ENCODE results near the gene RNF224.
A peak's percentile ranks its signal among the peaks of the same experiment; 100 is the strongest.

Gene RNF224

DNA sequence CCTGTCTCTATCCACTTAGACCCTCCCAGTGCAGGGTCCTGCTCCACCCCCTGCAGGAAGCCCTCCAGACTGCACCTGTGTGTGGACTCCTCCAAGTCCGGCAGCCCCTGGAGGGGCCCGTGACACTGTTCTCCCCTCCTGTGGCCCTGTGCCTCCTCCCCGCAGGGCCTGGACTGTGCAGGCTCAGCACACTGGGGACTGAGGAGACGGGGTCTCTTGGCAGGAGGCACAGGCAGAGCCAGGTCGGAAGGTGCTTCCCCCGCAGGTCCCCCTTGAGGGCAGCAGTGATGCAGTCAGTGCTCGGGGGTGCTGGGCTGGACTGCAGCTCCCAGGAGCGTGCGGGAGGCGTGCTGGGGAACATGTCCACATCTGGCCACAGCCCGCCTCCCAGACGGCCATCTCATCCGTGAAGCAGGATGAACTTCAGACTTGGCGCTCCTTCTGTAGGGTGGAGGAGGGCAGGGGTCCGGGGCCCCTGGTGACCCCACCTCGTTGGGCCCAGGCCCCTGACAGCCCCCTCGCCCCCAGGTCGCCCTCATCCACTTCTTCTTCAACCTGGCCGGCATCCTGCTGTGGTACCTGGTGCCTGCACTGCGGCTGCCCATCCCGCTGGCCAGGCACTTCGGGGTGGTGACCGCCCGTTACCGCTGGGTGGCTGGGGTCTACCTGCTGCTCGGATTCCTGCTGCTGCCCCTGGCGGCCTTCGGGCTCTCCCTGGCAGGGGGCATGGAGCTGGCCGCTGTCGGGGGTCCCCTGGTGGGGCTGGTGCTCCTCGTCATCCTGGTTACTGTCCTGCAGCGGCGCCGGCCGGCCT lies 8.3 kb downstream of the RNF224 start:
- no peak for TF ChIP-seq ZFX (IDR thresholded peaks at IDR 0.05; ENCODE audit: borderline replicate concordance)
- TF ChIP-seq, protein P1, sequence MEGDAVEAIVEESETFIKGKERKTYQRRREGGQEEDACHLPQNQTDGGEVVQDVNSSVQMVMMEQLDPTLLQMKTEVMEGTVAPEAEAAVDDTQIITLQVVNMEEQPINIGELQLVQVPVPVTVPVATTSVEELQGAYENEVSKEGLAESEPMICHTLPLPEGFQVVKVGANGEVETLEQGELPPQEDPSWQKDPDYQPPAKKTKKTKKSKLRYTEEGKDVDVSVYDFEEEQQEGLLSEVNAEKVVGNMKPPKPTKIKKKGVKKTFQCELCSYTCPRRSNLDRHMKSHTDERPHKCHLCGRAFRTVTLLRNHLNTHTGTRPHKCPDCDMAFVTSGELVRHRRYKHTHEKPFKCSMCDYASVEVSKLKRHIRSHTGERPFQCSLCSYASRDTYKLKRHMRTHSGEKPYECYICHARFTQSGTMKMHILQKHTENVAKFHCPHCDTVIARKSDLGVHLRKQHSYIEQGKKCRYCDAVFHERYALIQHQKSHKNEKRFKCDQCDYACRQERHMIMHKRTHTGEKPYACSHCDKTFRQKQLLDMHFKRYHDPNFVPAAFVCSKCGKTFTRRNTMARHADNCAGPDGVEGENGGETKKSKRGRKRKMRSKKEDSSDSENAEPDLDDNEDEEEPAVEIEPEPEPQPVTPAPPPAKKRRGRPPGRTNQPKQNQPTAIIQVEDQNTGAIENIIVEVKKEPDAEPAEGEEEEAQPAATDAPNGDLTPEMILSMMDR (IDR thresholded peaks at IDR 0.05): no peak
- peak overlapping the region; percentile 97 for H3K27ac ChIP-seq

DNA sequence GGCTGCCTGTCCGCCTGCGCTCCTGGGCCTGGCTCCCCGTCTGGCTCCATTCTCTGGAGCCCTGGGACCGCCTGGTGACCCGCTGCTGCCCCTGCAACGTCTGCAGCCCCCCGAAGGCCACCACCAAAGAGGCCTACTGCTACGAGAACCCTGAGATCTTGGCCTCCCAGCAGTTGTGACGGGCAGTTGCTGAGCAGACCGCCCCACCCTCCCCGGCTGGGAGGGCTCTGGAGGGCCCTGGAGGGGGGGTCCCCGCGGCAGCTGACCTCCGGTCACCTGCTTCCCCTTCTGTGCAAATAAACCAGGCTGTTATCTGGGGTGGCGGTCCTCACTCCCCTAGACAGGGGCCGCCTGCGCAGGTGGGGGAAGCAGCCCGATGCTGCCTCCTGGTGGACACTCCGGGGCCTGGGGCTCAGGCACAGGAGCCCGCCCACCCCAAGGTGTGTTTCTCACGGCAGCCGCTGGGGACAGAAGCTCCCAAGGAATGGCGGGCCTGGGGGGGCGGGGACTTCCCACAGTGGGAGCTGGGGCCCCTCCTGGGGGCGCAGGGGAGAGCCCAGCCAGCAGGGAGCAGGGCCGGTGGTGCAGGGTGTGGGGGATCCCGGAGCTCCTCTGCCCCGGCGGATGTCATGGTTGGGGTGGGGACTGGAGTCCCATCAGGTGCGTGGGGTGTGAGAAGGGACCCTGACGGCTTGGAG lies 9.1 kb downstream of the RNF224 start:
- peak overlapping the region; percentile 97 for H3K27ac ChIP-seq

DNA sequence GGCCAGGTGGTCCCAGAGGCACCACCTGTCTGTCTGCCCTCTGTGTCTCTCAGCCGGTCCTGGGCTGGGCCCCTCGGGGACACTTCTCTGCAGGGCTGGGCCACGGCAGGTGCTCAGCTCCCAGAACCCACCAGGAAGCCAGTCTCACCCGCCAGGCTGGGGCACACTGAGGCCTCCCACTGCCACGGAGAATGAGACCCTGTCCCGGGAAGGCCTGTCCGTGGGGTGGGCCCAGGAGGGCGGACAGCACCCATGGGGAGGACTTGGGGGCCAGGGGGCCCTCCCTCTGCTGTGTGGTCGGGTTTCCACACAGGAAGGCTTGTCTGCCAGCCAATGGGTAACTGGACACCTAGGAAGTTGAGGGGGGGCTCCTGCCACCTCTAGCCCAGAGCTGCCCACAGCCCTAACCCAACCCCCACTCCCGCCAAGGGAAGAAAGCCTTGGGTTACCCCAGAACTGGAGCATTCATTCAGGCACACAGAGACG lies 9.7 kb downstream of the RNF224 start:
- H3K27ac ChIP-seq: peak overlapping the region; percentile 97
- TF ChIP-seq, protein P1 (IDR thresholded peaks at IDR 0.05): no peak
- TF ChIP-seq ZFX (IDR thresholded peaks at IDR 0.05; ENCODE audit: borderline replicate concordance): no peak

More for the DNA sequence above, 9.1 kb downstream of the RNF224 start:
- TF ChIP-seq ZFX (IDR thresholded peaks at IDR 0.05; ENCODE audit: borderline replicate concordance): no peak
- TF ChIP-seq, protein P1 (IDR thresholded peaks at IDR 0.05): peak; percentile 99

DNA sequence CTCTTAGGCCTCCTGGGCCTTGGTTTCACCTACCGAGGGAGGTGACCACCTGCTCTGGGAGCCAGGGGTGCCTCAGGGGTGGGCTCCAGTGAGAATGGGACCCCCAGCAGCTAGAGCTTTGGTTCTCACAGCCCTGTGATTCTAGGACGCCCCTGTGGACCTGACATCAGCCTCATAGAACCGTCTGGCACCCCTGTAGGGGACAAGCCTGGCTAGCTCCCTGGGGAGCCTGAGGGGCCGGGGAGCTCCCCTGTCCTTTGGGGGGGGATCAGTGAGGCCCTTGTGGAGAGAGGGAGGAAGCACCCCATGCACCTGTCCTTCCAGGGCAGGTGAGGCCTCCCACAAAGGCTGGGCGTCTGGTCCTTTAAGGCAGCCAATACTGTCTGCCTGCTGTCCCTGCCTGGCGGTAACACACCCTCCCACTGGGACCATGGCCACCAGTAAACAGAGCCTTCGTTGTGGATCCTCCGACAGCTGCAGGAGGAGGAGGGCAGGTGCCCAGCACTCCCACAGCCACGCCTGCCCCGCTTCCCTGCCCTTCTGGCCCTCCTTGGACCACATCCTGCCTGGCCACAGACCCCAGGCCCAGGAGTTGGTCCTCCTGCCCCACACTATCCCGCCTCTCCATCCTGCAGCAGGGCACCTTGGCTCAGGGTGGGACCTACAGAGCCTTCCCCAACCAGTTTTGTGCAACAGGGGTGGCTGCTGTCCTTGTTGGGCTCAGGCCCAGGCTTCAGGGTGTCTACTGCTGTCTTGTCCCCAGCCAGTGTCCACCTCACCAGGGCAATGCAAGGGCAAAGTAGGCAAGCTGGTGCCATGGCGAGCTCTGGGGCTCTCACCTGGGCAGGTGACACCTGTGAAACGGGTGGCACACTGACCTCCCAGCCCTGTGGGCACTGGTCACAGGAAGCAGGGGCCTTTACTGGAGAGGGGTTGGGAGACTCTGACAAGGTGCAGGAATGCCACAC lies 10.7 kb downstream of the RNF224 start:
- peak overlapping the region; percentile 97 for H3K27ac ChIP-seq

DNA sequence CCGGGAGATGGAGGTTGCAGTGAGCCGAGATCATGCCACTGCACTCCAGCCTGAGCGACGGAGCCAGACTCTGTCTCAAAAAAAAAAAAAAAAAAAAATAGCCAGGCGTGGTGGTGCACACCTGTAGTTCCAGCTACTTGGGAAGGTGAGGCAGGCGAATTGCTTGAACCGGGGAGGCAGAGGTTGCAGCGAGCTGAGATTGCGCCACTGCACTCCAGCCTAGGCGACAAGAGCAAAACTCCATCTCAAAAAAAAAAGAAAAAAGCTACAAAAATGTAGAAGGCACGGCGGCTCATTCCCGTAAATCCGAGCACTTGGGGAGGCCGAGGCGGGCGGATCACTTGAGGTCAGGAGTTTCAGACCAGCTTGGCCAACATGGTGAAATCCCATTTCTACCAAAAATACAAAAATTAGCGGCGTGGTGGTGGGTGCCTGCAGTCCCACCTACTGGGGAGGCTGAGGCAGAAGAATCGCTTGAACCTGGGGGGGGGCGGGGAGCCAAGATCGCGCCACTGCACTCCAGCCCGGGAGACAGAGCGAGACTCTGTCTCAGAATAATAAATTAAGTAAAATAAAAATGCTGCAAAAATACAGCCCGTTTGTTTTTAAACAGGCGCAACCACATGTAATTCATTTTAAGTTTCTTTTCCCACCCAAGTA lies 12.4 kb downstream of the RNF224 start:
- H3K27ac ChIP-seq: peak overlapping the region; percentile 97

More for the DNA sequence above, 10.7 kb downstream of the RNF224 start:
- TF ChIP-seq, protein P1 (IDR thresholded peaks at IDR 0.05): no peak
- TF ChIP-seq ZFX (IDR thresholded peaks at IDR 0.05; ENCODE audit: borderline replicate concordance): no peak

DNA sequence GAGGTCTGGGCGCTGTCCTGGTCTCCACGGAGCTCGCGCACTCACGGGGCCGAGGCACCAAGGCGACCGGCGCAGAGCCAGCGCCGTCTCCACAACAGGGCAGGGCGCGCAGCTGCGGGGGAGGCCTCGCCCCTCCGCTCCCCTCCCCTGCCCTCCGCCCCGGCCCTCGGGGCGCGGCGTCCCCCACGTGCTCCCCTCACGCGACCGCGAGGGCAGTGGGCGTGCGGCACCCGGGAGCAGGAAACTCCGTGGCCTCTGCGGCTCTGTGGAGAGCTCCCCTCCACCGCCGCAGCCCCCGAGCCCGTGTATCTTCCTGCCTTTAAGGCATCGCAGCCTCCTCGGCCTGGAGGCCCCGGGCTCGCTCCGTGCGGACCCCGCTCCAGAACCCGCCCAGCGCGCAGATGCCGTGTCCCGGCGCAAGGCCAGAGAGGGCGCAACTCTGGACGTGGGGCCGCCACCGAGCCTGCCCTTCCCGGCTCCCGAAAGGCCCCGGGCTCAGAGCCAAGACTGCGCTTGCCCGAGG lies 13.1 kb downstream of the RNF224 start:
- TF ChIP-seq, protein P1 (IDR thresholded peaks at IDR 0.05): no peak; the same call in 1 of the 2 replicates
- TF ChIP-seq ZFX (IDR thresholded peaks at IDR 0.05; ENCODE audit: borderline replicate concordance): no peak
- peak overlapping the region; percentile 97 for H3K27ac ChIP-seq

Data from 22Rv1 (cell line).